GM21423 (cell line): Measurements from ENCODE around the gene CD96.
A peak's percentile ranks its signal among the peaks of the same experiment; 100 is the strongest.
"Not testable (repeated sequence)": the region's sequence is repeated elsewhere in the genome, so short reads cannot be mapped to it uniquely, and the experiment has no call there.

Source experiments
- ATAC-seq: cut with Tn5 transposase; IDR thresholded peaks from one replicate; pipeline ENCODE4 v1.9.1; 2021; ENCODE audit warnings: mild to moderate bottlenecking, moderate library complexity; ENCODE audit not compliant: unreplicated experiment

CD96 gene

GRCh38 chr3:111561902-111562301, 19.9 kb downstream of the CD96 start:
- ATAC-seq = not testable (repeated sequence)

- ATAC-seq = no peak
Observed at GRCh38 chr3:111566844-111567243, 24.8 kb downstream of the CD96 start.

- ATAC-seq = no peak
Observed at GRCh38 chr3:111568355-111568754, 26.4 kb downstream of the CD96 start.

- no peak for ATAC-seq
Observed at GRCh38 chr3:111568911-111569310, 26.9 kb downstream of the CD96 start.

GRCh38 chr3:111570404-111571030, 28.5 kb downstream of the CD96 start:
- ATAC-seq = no peak

- ATAC-seq = no peak
Observed at GRCh38 chr3:111571282-111571681, 29.3 kb downstream of the CD96 start.

GRCh38 chr3:111571907-111572460, 30.0 kb downstream of the CD96 start:
- ATAC-seq = no peak

GRCh38 chr3:111577113-111577512, 35.1 kb downstream of the CD96 start:
- ATAC-seq = no peak

GRCh38 chr3:111577798-111578685, 36.0 kb downstream of the CD96 start:
- ATAC-seq = peak; percentile 97

GRCh38 chr3:111578867-111579266, 36.9 kb downstream of the CD96 start:
- ATAC-seq = no peak

GRCh38 chr3:111579495-111579894, 37.5 kb downstream of the CD96 start:
- ATAC-seq = no peak

- ATAC-seq = no peak
Observed at GRCh38 chr3:111581403-111582119, 39.6 kb downstream of the CD96 start.

GRCh38 chr3:111582120-111582474, 40.1 kb downstream of the CD96 start:
- no peak for ATAC-seq

- ATAC-seq = no peak
Observed at GRCh38 chr3:111584744-111585143, 42.7 kb downstream of the CD96 start.

GRCh38 chr3:111585217-111585616, 43.2 kb downstream of the CD96 start:
- no peak for ATAC-seq

- ATAC-seq = no peak
Observed at GRCh38 chr3:111588527-111588926, 46.5 kb downstream of the CD96 start.

GRCh38 chr3:111589303-111590142, 47.5 kb downstream of the CD96 start:
- no peak for ATAC-seq

GRCh38 chr3:111590143-111590491, 48.1 kb downstream of the CD96 start:
- ATAC-seq = peak; percentile 29

GRCh38 chr3:111591555-111591954, 49.6 kb downstream of the CD96 start:
- ATAC-seq = no peak

- ATAC-seq = no peak
Observed at GRCh38 chr3:111592143-111592542, 50.1 kb downstream of the CD96 start.

GRCh38 chr3:111592936-111593335, 50.9 kb downstream of the CD96 start:
- ATAC-seq = no peak
